ENCODE measurements around the gene KLHL18. TPM values are rescaled to one million over a fixed set of nuclear protein-coding genes. Genes with fewer than 3 reads are reported as not detected.

The KLHL18 gene
- total RNA-seq, 1 experiment from 2014 or later = 36.6 TPM

- intact Hi-C loops (cut with micrococcal nuclease) = no loop called here
- ChIA-PET POLR2A (no interaction called here), CTCF (no interaction called here)
- no peak for TF ChIP-seq CTCF (IDR thresholded peaks at IDR 0.05; ENCODE audit: unreplicated experiment)
- Mint-ChIP-seq H3K4me3 (ENCODE audit: unreplicated experiment) (no peak overlapping the region), H3K36me3 (ENCODE audit: insufficient read depth, unreplicated experiment) (peaks cover 24% of the 10 kb centered on the region), H3K9me3 (ENCODE audit: unreplicated experiment) (no peaks in the 10 kb centered on the region), H3K4me1 (ENCODE audit: insufficient read depth, unreplicated experiment) (no peaks in the 10 kb centered on the region), H3K27me3 (ENCODE audit: insufficient read depth, unreplicated experiment) (no peaks in the 10 kb centered on the region), H3K27ac (ENCODE audit: low read depth, unreplicated experiment) (no peak overlapping the region)
- no peak for DNase-seq (ENCODE audit: unreplicated experiment)
- no TSS peak for BruUV-seq (replicated peaks)
These were observed 8.1 kb upstream of the KLHL18 start for GRCh38 chr3:47274652-47275051.

- BruUV-seq (replicated peaks) = no TSS peak
- H3K9me3 Mint-ChIP-seq (ENCODE audit: unreplicated experiment) = no peaks in the 10 kb centered on the region
- no peak for DNase-seq (ENCODE audit: unreplicated experiment)
- H3K4me1 Mint-ChIP-seq (ENCODE audit: insufficient read depth, unreplicated experiment) = peaks cover 9% of the 10 kb centered on the region
- no peak overlapping the region for H3K27ac Mint-ChIP-seq (ENCODE audit: low read depth, unreplicated experiment)
- no peak for TF ChIP-seq CTCF (IDR thresholded peaks at IDR 0.05; ENCODE audit: unreplicated experiment)
- peaks cover 24% of the 10 kb centered on the region for H3K36me3 Mint-ChIP-seq (ENCODE audit: insufficient read depth, unreplicated experiment)
- no peaks in the 10 kb centered on the region for H3K27me3 Mint-ChIP-seq (ENCODE audit: insufficient read depth, unreplicated experiment)
- no peak overlapping the region for H3K4me3 Mint-ChIP-seq (ENCODE audit: unreplicated experiment)
- ChIA-PET CTCF (no interaction called here), POLR2A (interaction anchor here (1.0 to 1.5 kb wide), 2 partner anchors 10 to 13 kb away, joined by 3 to 4 read pairs; no protein-coding TSS in a partner anchor)
- intact Hi-C loops (cut with micrococcal nuclease) = no loop called here
These were observed 6.2 kb upstream of the KLHL18 start for GRCh38 chr3:47276558-47276957.

- CTCF ChIA-PET = interaction anchor here (0.6 to 1.2 kb wide), 3 partner anchors 14 to 807 kb away, joined by 3 read pairs; no protein-coding TSS in a partner anchor
These were observed 2.2 kb upstream of the KLHL18 start for GRCh38 chr3:47280519-47280918.

GRCh38 chr3:47283193-47283537 lies 421 bp downstream of the KLHL18 start:
- no peak for TF ChIP-seq CTCF (IDR thresholded peaks at IDR 0.05; ENCODE audit: unreplicated experiment)
- Mint-ChIP-seq H3K27ac (ENCODE audit: low read depth, unreplicated experiment) (peak overlapping the region; percentile 100), H3K4me3 (ENCODE audit: unreplicated experiment) (peak overlapping the region; percentile 93), H3K36me3 (ENCODE audit: insufficient read depth, unreplicated experiment) (peaks cover 13% of the 10 kb centered on the region), H3K9me3 (ENCODE audit: unreplicated experiment) (no peaks in the 10 kb centered on the region), H3K4me1 (ENCODE audit: insufficient read depth, unreplicated experiment) (peaks cover 24% of the 10 kb centered on the region), H3K27me3 (ENCODE audit: insufficient read depth, unreplicated experiment) (no peaks in the 10 kb centered on the region)
- intact Hi-C loops (cut with micrococcal nuclease) = loop anchor here (5.0 to 10.0 kb wide), 2 partner anchors 99 to 118 kb away; partner anchors contain the start of genes PTPN23 and SETD2
- no peak for DNase-seq (ENCODE audit: unreplicated experiment)
- BruUV-seq (replicated peaks) = no TSS peak
- CTCF ChIA-PET = interaction anchor here (0.5 to 0.9 kb wide), 3 partner anchors 41 to 227 kb away, joined by 3 to 4 read pairs (median 4); no protein-coding TSS in a partner anchor
- POLR2A ChIA-PET = interaction anchor here (0.6 to 3.3 kb wide), 11 partner anchors 10 to 805 kb away, joined by 3 to 29 read pairs (median 4); partner anchors contain the start of genes PTPN23 and SETD2

More at GRCh38 chr3:47280519-47280918, 2.2 kb upstream of the KLHL18 start:
- Mint-ChIP-seq H3K36me3 (ENCODE audit: insufficient read depth, unreplicated experiment) (peaks cover 15% of the 10 kb centered on the region), H3K9me3 (ENCODE audit: unreplicated experiment) (no peaks in the 10 kb centered on the region), H3K4me1 (ENCODE audit: insufficient read depth, unreplicated experiment) (peaks cover 17% of the 10 kb centered on the region), H3K4me3 (ENCODE audit: unreplicated experiment) (no peak overlapping the region), H3K27me3 (ENCODE audit: insufficient read depth, unreplicated experiment) (no peaks in the 10 kb centered on the region), H3K27ac (ENCODE audit: low read depth, unreplicated experiment) (no peak overlapping the region)
- DNase-seq (ENCODE audit: unreplicated experiment) = no peak
- no peak for TF ChIP-seq CTCF (IDR thresholded peaks at IDR 0.05; ENCODE audit: unreplicated experiment)
- intact Hi-C loops (cut with micrococcal nuclease) = loop anchor here (5.0 to 10.0 kb wide), 2 partner anchors 102 to 116 kb away; partner anchors contain the start of genes PTPN23 and SETD2
- POLR2A ChIA-PET = interaction anchor here (0.9 kb wide), 1 partner anchor 11 kb away, joined by 4 read pairs; no protein-coding TSS in a partner anchor
- BruUV-seq (replicated peaks) = no TSS peak

Measured in MCF 10A (cell line).